Measurements from ENCODE around the gene UTP14C.

GRCh38 chr13:52025475-52026245 lies 1.2 kb downstream of the UTP14C start:
- TF ChIP-seq CTCF (IDR thresholded peaks at IDR 0.05; ENCODE audit: poor library complexity), result no peak
- no peak for TF ChIP-seq EZH2 (IDR thresholded peaks at IDR 0.05; ENCODE audit: borderline replicate concordance)
